Calu3 (cell line): ENCODE results near the gene ERGIC1. TPM values are rescaled to one million over a fixed set of nuclear protein-coding genes. Genes with fewer than 3 reads are reported as not detected.

Experiments
- BruUV-seq: library from RNA; stranded (reverse); fragments of 400-500 nt; replicated peaks from 2 replicates; lab custom pipeline; 2021; lab: Mats Ljungman, UMichigan
- CTCF ChIA-PET: fragments of 300-600 bp; sonication (Branson Sonifier 250); formaldehyde crosslinking; loops from one replicate; lab custom pipeline; 2022; ENCODE audit warnings: antibody characterized with exemption; lab: Charles Lee
- DNase-seq: peaks from one replicate; pipeline ENCODE4 v3.0.0; 2022
- H3K27ac Mint-ChIP-seq: one replicate; pipeline ENCODE4 v1.8.0; 2022; ENCODE audit warnings: mixed read lengths; ENCODE audit not compliant: unreplicated experiment
- H3K27me3 Mint-ChIP-seq: one replicate; pipeline ENCODE4 v1.8.0; 2022; ENCODE audit warnings: mixed read lengths; ENCODE audit not compliant: unreplicated experiment
- H3K36me3 Mint-ChIP-seq: one replicate; pipeline ENCODE4 v1.8.0; 2022; ENCODE audit warnings: mild to moderate bottlenecking, moderate library complexity, mixed read lengths; ENCODE audit not compliant: insufficient read depth, unreplicated experiment
- H3K4me1 Mint-ChIP-seq: one replicate; pipeline ENCODE4 v1.8.0; 2022; ENCODE audit warnings: mild to moderate bottlenecking, low read depth, mixed read lengths; ENCODE audit not compliant: unreplicated experiment
- H3K4me3 Mint-ChIP-seq: one replicate; pipeline ENCODE4 v1.8.0; 2022; ENCODE audit warnings: mild to moderate bottlenecking, low read depth, moderate library complexity, mixed read lengths; ENCODE audit not compliant: unreplicated experiment
- H3K9me3 Mint-ChIP-seq: one replicate; pipeline ENCODE4 v1.8.0; 2022; ENCODE audit warnings: low read depth, mixed read lengths; ENCODE audit not compliant: unreplicated experiment
- CTCF ChIP-seq: fragments of 200-600 bp; IDR thresholded peaks from one replicate; pipeline ENCODE4 v1.8.0; 2022; ENCODE audit warnings: antibody characterized with exemption; ENCODE audit not compliant: unreplicated experiment
- intact Hi-C: fragments of 100-400 bp; cut with micrococcal nuclease; formaldehyde crosslinking; loops from one replicate; pipeline ENCODE4 v1.10.0; 2022; ENCODE audit not compliant: unreplicated experiment
- total RNA-seq: library from RNA; stranded (reverse); gene quantifications from 2 replicates; pipeline ENCODE4 v1.2.3, GENCODE V29; 2022

Gene ERGIC1
- total RNA-seq, 1 experiment from 2014 or later: 235 TPM

GRCh38 chr5:172818081-172818480 lies 16.0 kb upstream of the ERGIC1 start:
- DNase-seq: no peak
- H3K27me3 Mint-ChIP-seq: no peaks in the 10 kb centered on the region
- CTCF ChIA-PET: no interaction called here
- TF ChIP-seq CTCF: no peak
- no peaks in the 10 kb centered on the region for H3K36me3 Mint-ChIP-seq
- no peak overlapping the region for H3K4me3 Mint-ChIP-seq
- no peaks in the 10 kb centered on the region for H3K9me3 Mint-ChIP-seq
- H3K4me1 Mint-ChIP-seq: peaks cover 19% of the 10 kb centered on the region
- intact Hi-C loops: no loop called here
- no peak overlapping the region for H3K27ac Mint-ChIP-seq
- no TSS peak for BruUV-seq

GRCh38 chr5:172819569-172819968 lies 14.5 kb upstream of the ERGIC1 start:
- CTCF ChIA-PET: interaction anchor here (0.6 to 1.3 kb wide), 2 partner anchors 12 to 42 kb away, joined by 5 to 6 read pairs; no protein-coding TSS in a partner anchor
- peak overlapping the region; percentile 61 for H3K4me3 Mint-ChIP-seq
- TSS peak; percentile 77 for BruUV-seq

GRCh38 chr5:172820046-172820767 lies 13.8 kb upstream of the ERGIC1 start:
- intact Hi-C loops: no loop called here
- Mint-ChIP-seq H3K36me3 (no peaks in the 10 kb centered on the region), H3K9me3 (peaks cover 1% of the 10 kb centered on the region), H3K4me3 (peak overlapping the region; percentile 61), H3K27ac (peak overlapping the region; percentile 75), H3K27me3 (no peaks in the 10 kb centered on the region), H3K4me1 (peaks cover 19% of the 10 kb centered on the region)
- CTCF ChIA-PET: interaction anchor here (0.6 to 1.3 kb wide), 2 partner anchors 13 to 38 kb away, joined by 3 to 5 read pairs; no protein-coding TSS in a partner anchor
- DNase-seq: peak; percentile 69
- BruUV-seq: TSS peak; percentile 83
- no peak for TF ChIP-seq CTCF

More at GRCh38 chr5:172819569-172819968, 14.5 kb upstream of the ERGIC1 start:
- Mint-ChIP-seq H3K9me3 (no peaks in the 10 kb centered on the region), H3K27ac (no peak overlapping the region), H3K27me3 (no peaks in the 10 kb centered on the region), H3K4me1 (peaks cover 19% of the 10 kb centered on the region), H3K36me3 (no peaks in the 10 kb centered on the region)
- TF ChIP-seq CTCF: no peak
- intact Hi-C loops: no loop called here
- no peak for DNase-seq

- no peak for DNase-seq
- no peak overlapping the region for H3K27ac Mint-ChIP-seq
- H3K36me3 Mint-ChIP-seq: no peaks in the 10 kb centered on the region
- H3K4me1 Mint-ChIP-seq: peaks cover 16% of the 10 kb centered on the region
- CTCF ChIA-PET: no interaction called here
- no TSS peak for BruUV-seq
- intact Hi-C loops: no loop called here
- no peaks in the 10 kb centered on the region for H3K27me3 Mint-ChIP-seq
- no peak overlapping the region for H3K4me3 Mint-ChIP-seq
- no peak for TF ChIP-seq CTCF
- peaks cover 7% of the 10 kb centered on the region for H3K9me3 Mint-ChIP-seq
Measured at GRCh38 chr5:172821340-172821985, 12.6 kb upstream of the ERGIC1 start.
